NCI-H2227 (cell line): ENCODE data around the gene VTI1A.
"Not testable (repeated sequence)": the region's sequence is repeated elsewhere in the genome, so short reads cannot be mapped to it uniquely, and the experiment has no call there.

Experiments used
- DNase-seq: peaks from one replicate; lab custom pipeline; 2025; ENCODE audit not compliant: unreplicated experiment; lab: John Stamatoyannopoulos, UW

Gene VTI1A

GRCh38 chr10:112454910-112455779 lies 8.1 kb downstream of the VTI1A start:
- DNase-seq: no peak

DNA sequence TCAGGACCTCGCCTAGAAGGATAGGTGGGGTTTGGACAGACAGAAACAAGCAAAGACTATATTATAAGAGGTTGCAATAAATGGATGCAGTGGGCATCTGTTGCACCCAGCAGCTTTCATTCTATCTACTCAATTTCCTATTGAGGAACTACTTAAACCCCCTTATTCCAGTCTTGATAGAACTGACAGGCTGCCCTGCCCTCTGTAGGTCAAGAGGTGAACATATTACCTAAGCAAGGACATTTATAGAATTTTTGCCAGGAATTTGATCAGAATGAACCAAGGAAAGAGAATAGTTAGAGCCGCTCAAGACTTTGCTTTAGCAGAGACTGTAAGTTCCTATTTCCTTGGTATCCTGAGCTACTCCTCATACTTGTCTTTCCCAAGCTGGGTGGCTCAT lies 9.5 kb downstream of the VTI1A start:
- DNase-seq: no peak

DNA sequence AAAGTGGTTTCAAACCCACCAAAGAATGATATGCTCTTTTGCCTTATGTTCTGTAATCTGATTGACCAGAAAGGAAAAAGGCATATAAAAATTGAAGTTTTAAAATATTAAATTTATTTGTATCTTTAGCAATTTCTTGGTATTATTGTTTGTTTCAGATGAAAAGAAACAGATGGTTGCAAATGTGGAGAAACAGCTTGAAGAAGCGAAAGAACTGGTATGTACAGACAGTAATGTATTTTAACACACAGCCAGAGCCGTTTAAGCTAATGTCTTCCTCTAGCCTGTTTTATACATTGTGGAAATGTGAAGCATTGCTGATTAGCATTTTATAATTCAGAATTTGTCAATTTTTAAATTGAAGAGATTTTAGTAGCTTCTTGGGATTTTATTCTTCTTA lies 13.4 kb downstream of the VTI1A start:
- DNase-seq: no peak

GRCh38 chr10:112461029-112461887 lies 14.2 kb downstream of the VTI1A start:
- DNase-seq: no peak

DNA sequence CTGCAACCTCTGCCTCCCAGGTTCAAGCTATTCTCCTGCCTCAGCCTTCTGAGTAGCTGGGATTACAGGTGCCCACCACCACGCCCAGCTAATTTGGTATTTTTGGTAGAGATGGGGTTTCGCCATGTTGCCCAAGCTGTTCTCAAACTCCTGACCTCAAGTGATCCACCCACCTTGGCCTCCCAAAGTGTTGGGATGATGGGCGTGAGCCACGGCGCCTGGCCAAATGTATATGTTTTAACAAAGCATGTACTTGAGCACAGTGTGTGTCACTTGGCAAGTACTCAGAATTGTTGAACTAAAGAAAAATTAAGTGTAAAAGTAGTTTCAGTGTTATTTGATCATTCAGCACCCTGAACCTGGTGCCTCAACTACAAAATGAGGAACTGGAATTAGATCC lies 17.1 kb downstream of the VTI1A start:
- not testable (repeated sequence) for DNase-seq

DNA sequence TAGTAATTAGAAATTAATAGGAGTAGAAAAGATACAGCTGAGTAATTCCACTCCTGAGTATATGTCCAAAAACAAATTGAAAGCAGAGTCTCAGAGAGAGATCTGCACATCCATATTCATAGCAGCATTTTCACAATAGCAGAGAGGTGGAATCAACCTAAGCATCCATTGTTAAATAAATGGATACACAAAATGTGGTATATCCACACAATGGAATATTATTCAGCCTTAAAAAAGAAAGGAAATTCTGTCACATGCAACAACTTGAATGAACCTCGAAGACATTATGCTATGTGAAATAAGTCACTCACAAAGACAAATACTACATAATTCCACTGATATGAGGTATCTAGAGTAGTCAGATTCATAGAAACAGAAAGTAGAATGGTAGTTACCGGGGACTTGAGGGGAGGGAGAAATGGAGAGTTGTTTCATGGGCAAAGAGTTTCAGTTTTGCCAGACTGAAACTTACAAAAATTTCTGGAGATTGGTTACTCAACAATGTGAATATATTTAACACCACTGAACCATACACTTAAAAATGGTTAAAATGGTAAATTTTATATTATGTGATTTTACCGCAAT lies 18.4 kb downstream of the VTI1A start:
- DNase-seq: no peak

DNA sequence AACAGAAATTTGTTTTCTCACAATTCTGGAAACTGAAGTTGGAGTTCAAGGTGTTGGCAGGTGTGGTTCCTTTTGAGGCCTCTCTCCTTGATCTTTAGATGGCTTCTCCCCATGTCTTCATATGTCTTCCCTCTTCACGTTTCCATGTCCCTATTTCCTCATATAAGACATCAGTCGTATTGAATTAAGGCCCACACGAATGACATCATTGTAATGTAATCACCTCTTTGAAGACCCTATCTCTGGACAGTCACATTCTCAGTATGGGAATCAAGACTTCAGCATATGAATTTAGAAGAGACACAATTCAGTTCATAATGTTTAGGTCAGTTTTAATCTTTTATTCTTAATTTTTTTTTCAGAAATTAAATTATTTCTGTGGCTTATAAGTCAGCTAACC lies 19.8 kb downstream of the VTI1A start:
- DNase-seq: no peak

DNA sequence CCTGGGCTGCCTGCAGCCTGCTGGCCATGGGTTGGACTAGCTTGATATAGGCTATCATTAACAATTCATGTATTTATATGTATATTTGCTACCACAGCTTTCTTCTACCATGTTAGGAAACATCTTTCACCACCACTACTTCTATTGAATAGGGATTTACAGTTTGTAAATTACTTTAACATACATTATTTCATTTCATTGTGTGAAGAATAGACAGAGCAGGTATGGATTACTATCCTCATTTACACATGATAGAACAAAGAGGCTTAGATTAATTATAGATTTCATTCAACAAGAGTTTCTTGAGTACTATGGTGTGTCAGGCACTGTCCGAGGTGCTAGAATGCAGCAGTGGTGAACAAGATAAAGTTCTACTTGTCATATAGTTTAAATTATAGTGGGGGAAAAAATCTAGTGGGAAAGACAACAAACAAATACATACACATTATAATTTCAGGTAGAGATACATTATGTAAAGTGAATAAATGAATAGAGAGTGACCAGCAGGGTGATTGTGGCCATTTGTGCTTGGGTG lies 20.6 kb downstream of the VTI1A start:
- no peak for DNase-seq

DNA sequence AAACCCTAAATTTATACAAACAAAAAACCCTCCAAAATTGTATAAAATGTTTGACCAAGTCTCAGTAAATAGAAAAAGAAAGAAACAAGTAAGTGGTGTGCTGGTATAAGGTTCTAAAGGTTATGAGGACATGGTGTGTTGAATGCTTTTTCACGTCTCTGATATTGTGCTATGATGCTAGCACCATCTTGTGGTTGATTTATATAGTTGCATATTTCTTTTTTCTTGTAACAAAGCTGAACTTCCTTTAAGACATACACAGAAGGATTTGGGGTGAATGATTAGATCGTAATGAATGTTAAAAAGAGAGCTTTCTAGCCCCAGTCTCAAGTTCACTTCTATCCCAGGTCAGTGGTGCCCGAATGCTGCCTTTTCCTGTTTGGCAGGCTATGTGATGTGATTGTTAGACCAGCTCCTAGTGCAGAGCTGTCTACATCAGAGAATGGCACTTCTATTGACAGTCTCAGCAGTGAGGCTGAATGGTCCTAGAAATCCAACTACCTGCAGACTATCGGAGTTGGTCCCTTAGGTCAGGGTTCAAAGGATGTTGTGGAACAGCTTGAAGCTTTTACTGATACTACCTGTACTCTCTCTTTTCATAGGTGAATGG lies 25.0 kb downstream of the VTI1A start:
- DNase-seq: peak; percentile 15

DNA sequence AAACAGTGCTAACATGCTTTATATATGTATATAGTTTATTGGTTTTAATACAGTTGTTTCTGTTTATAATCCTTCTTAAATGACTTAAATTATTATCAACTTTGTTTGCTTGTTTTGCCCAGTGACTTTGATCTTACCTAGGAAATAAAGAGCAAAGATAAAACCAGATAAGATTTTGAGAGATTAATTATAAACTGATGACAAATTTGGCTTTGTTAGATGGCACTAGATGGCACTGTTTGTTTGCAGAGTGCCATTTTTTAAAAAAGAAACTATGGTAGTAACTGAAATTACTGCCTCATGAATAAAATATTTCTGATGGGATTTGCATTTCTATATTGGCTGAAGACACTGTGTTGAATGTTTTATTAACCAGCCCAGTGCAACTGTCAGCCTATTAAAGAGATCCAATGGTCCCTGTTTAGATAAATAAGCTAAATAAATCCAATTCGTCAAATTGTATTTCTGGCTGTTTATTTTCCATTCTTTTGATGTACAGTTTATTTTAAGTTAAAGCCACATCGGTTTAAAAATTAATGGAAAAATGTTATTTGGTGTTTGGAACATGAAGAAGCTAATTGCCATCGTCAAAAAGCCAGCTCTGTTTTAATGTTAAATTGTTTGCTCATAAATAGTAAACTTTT lies 28.7 kb downstream of the VTI1A start:
- DNase-seq: no peak

DNA sequence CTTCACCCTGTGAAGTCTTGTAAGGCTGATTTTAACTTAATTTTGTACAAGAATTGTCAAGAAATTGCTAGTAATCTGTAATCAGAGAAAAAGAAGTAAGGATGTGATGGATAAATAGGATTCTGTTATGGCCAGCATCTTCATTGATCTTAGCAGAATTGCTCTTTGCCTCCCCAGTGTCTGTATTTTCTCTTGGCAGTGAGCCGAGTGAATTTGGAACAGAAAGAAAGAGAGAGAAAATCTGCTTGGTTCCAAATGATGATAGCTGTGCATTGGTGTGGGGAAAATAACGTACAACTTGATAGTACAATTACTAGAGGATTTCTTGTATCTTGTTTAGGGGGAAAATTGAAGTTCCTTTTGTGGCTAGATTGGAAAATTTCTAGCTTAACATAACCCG lies 34.6 kb downstream of the VTI1A start:
- no peak for DNase-seq

DNA sequence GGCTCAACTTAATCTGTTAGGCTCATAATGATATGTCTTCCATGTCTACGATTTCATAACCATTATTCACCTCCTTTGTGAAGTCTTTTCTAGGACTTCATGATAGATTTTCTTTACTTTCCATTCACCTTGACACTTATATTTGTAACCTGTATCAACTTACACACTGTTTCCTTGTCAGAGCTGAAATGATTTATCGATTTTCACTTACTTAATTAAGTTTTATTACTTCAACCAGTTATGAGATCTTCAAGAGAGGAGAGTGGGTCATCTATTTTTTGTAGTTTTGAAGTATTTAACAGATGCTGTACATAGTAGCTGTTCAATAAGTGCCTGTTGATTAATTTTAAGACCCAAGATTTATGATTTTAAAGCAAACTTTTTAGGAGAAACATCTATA lies 37.4 kb downstream of the VTI1A start:
- no peak for DNase-seq

DNA sequence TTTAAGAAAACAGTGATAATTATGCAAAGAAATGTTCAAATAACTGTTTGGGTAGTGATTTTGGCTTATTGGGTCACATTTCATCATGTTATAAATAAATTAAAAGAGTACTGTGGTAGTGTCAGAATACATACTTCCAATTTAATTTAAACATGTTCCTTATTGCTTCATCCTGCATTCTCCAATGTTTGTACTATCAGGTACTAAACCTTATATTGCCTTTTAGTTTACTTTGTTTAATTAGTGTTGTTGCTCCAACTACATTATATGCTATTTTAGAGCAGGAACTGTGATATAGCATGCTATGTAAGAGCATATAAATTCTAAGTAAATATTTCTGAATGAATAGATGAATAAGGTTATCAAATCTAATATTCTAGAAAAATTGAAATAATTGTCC lies 40.9 kb downstream of the VTI1A start:
- no peak for DNase-seq

- peak; percentile 20 for DNase-seq
These were observed 43.5 kb downstream of the VTI1A start for GRCh38 chr10:112490545-112490944.

DNA sequence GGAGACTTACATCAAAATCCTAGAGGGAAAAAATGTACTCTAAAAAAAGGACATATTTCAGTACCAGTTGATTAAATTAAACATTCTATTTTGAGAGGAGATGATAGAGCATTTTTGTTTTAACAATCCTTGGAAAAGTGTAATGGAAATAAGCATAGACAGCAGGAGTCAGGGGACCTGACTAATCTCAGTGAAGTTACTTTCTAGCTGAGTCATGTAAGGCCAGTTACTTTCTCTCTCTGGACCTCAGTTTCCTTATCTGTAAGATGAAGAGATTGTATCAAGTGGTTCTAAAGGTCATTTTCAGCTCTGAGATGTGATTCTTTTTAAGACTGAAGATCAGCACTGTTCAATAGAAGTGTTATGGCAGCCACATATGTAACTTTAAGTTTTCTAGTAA lies 44.1 kb downstream of the VTI1A start:
- no peak for DNase-seq

DNA sequence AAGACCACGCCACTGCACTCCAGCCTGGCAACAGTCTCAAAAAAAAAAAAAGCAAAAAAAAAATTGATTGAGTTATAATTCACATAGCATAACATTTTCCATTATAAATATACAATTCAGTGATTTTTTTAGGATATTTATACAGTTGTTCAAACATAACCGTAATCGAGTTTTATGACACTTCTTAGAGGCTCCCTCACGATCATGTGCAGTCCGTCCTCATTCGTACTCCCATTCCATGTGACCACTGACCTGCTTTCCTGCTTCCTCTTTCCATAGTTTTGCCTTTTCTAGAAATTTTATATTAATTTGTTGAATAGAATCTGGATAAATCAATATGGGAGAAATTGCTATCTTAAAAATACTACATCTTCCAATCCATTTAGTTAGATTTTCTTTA lies 45.7 kb downstream of the VTI1A start:
- no peak for DNase-seq

GRCh38 chr10:112497347-112497950 lies 50.4 kb downstream of the VTI1A start:
- DNase-seq: no peak

DNA sequence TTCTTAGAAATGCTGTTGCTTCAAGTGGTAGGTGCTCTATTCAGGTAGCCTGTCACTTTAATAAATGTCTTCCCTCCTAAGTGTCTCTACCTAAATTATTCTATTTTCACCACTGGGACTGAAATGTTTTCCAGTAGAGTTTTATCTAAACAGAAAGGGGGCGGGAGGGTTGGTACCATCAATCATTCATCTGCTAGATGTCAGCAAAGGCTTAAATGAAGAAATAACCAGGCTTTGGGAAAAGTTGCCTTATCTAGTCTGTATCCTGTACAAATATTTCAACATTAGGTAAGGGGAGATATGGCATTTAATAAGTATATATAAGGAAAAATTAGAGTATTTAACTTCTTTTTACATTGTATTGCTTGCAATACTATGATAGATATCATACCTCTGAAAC lies 51.8 kb downstream of the VTI1A start:
- DNase-seq: no peak

DNA sequence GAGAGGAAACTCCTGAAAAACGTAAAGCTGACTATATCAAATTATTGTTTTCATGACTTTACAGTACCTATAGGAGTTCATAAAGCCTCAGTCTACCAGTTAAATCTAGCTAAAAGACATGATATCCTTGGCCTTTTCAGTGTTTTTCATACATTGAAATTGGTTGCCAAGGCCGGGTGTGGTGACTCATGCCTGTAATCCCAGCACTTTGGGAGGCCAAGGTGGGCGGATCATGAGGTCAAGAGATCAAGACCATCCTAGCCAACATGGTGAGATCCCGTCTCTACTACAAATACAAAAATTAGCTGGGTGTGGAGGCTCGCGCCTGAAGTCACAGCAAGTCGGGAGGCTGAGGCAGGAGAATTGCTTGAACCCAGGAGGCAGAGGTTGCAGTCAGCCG lies 53.0 kb downstream of the VTI1A start:
- not testable (repeated sequence) for DNase-seq

DNA sequence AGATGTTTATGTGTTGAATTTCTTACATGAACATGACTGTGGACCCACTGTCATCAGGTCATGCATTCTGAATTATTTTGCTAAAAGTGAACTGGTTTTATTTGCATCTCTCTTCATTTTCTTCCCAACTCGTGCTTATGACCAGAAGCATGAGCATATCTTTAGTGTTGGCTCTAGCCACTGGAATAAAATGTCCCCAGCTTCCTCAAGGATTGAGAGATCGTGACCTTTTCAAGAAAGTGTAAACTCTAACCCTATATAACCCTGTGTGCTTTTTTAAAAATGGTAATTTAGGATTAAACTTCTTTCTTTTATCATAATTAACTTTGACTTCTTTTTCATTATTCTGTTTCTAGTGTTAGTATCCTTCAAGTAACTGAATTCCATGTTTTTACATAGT lies 55.5 kb downstream of the VTI1A start:
- DNase-seq: no peak
